KOPT-K1 (cell line): Measurements from ENCODE around the gene TMEM205.

Experiments
- H3K27ac ChIP-seq: fragments of 200-600 bp; sonication (generic); 2 replicates; pipeline ENCODE4 v1.5.1; 2016; ENCODE audit warnings: antibody characterized with exemption, mild to moderate bottlenecking, low read depth, low read length; ENCODE audit not compliant: poor library complexity, severe bottlenecking
- H3K36me3 ChIP-seq: fragments of 200-600 bp; sonication (generic); 2 replicates; pipeline ENCODE4 v1.5.1; 2017; ENCODE audit warnings: antibody characterized with exemption, mild to moderate bottlenecking, low read length, moderate library complexity; ENCODE audit not compliant: insufficient read depth
- H3K9me3 ChIP-seq: fragments of 200-600 bp; sonication (generic); 2 replicates; pipeline ENCODE4 v1.5.1; 2017; ENCODE audit warnings: antibody characterized with exemption, low read length, mild to moderate bottlenecking; ENCODE audit not compliant: insufficient read depth, poor library complexity, severe bottlenecking

The TMEM205 gene

GRCh38 chr19:11300811-11301120, 45.3 kb downstream of the TMEM205 start:
- H3K27ac ChIP-seq: no peak overlapping the region
- no peaks in the 10 kb centered on the region for H3K9me3 ChIP-seq
- H3K36me3 ChIP-seq: no peaks in the 10 kb centered on the region

- Histone ChIP-seq H3K27ac (no peak overlapping the region), H3K36me3 (no peaks in the 10 kb centered on the region), H3K9me3 (no peaks in the 10 kb centered on the region)
Observed at GRCh38 chr19:11299946-11300810, 45.9 kb downstream of the TMEM205 start.

GRCh38 chr19:11296264-11296663, 49.8 kb downstream of the TMEM205 start:
- H3K36me3 ChIP-seq: no peaks in the 10 kb centered on the region
- no peak overlapping the region for H3K27ac ChIP-seq
- no peaks in the 10 kb centered on the region for H3K9me3 ChIP-seq

- no peak within 1 kb of the TSS for H3K27ac ChIP-seq
- no peaks in the 10 kb centered on the region for H3K9me3 ChIP-seq
- no peaks in the 10 kb centered on the region for H3K36me3 ChIP-seq
Observed at GRCh38 chr19:11295665-11296245, 50.3 kb downstream of the TMEM205 start, which contains the start of gene TSPAN16. TSPAN16 (plus strand) TSS chr19:11296160; CDS start chr19:11296298, 138 bp downstream.

- H3K9me3 ChIP-seq: no peaks in the 10 kb centered on the region
- no peak overlapping the region for H3K27ac ChIP-seq
- no peaks in the 10 kb centered on the region for H3K36me3 ChIP-seq
Observed at GRCh38 chr19:11295180-11295579, 50.9 kb downstream of the TMEM205 start.

GRCh38 chr19:11293433-11294389, 52.4 kb downstream of the TMEM205 start:
- no peaks in the 10 kb centered on the region for H3K36me3 ChIP-seq
- H3K9me3 ChIP-seq: no peaks in the 10 kb centered on the region
- no peak overlapping the region for H3K27ac ChIP-seq
